GM13977 (cell line): ENCODE data around the gene PLPP6.
A peak's percentile ranks its signal among the peaks of the same experiment; 100 is the strongest.

Experiments
- DNase-seq: peaks from one replicate; pipeline ENCODE4 v3.0.0; 2012; ENCODE audit warnings: low spot score
- in situ Hi-C: fragments of 300-500 bp; cut with MboI; formaldehyde crosslinking; loops from one replicate; pipeline ENCODE4 v1.12.0; 2022; ENCODE audit warnings: low sequenced_read_pairs, low pct_unique_long_range_greater_than_20kb, mixed read lengths, inconsistent platforms; ENCODE audit not compliant: unreplicated experiment
- TF ChIP-seq, protein P1 (sequence below): IDR thresholded peaks from 2 replicates; pipeline ENCODE4 v1.5.1; 2012; ENCODE audit warnings: mild to moderate bottlenecking, control low read depth; ENCODE audit not compliant: insufficient read depth; ENCODE audit errors: extremely low read depth, missing control alignments

Gene PLPP6

GRCh38 chr9:4662108-4662988 is at the start of gene PLPP6:
Gene PLPP6, plus strand, starts transcription at chr9:4662294. Its CDS starts 82 bp downstream, at chr9:4662376.
- DNase-seq = peak; percentile 85
- TF ChIP-seq, protein P1, sequence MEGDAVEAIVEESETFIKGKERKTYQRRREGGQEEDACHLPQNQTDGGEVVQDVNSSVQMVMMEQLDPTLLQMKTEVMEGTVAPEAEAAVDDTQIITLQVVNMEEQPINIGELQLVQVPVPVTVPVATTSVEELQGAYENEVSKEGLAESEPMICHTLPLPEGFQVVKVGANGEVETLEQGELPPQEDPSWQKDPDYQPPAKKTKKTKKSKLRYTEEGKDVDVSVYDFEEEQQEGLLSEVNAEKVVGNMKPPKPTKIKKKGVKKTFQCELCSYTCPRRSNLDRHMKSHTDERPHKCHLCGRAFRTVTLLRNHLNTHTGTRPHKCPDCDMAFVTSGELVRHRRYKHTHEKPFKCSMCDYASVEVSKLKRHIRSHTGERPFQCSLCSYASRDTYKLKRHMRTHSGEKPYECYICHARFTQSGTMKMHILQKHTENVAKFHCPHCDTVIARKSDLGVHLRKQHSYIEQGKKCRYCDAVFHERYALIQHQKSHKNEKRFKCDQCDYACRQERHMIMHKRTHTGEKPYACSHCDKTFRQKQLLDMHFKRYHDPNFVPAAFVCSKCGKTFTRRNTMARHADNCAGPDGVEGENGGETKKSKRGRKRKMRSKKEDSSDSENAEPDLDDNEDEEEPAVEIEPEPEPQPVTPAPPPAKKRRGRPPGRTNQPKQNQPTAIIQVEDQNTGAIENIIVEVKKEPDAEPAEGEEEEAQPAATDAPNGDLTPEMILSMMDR = peak; percentile 65
- in situ Hi-C loops = no loop called here

DNA sequence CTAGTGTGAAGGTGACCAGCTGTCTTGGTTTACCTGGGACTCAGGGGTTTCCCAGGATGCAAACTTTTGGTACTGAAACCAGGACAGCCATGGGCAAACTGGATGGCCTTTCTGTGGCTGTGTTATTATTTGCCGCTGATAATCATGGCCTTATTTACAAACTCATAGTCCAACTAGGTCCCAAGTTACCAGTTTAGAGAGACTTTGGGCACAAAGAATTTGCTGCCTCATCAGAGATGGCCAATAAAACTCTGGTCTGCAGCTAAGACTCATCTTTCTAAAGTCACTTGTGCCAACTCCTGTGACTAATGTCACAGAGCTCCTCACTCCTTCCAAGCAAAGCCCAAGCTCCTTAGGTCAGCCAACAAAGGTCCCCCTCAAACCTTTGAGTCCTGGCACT is 47.5 kb upstream of the PLPP6 start:
- in situ Hi-C loops = no loop called here
- TF ChIP-seq, protein P1 = no peak
- DNase-seq = no peak

DNA sequence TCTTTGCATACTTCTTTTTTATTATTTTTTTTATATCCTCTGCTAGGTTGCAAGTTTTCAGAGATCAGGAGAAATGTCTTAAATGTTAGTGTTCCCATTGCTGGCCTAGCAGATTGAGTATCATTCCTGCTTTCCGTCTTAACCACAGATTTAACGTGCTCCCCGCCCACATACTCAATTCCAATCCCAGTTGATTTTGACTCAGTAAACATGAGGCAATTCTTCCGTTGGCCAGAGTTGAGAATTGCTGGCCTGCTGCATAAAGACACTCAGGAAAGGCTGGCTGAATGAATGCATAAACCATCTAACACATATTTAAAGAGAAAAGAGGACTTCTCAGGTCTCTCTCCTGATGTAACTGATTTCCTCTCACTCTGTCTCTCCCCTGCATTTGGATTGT is 46.8 kb upstream of the PLPP6 start:
- TF ChIP-seq, protein P1 = no peak
- in situ Hi-C loops = no loop called here
- no peak for DNase-seq

DNA sequence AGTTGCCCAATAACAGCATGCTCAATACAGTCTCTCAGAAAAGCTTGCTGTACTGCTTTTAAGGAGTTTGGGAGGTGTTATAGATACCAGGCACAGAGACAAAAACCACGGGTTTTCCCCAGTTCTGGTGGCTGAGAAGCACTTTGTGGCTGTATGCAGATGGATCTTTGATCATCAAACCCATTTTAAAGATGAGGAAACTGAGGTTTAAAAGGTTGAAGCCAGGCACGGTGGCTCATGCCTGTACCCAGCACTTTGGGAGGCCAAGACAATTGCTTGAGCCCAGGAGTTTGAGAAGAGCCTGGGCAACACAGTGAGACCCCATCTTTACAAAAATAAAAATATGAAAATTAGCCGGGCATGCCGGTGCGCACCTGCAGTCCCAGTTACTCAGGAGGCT is 46.3 kb upstream of the PLPP6 start:
- in situ Hi-C loops = no loop called here
- no peak for DNase-seq
- TF ChIP-seq, protein P1 = no peak

GRCh38 chr9:4617752-4618151 is 44.3 kb upstream of the PLPP6 start:
- no peak for DNase-seq
- TF ChIP-seq, protein P1 = no peak
- in situ Hi-C loops = no loop called here

DNA sequence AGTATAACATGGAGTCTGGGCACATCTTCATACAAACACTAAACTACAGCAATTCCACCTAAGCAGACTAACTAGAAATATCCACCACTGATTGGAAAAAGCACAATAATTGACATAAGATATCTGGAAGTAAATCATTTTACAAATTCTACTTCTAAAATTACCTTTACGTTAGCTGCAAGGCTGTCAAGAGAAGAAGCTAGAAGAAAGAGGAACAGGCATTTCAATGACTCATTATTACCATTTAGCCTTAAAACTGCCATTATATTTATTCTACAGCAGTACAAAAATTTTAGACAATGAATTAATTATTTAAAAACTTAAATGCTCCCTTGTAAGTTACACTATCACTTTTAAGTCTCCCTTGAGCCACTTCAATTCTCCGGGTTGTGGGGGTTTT is 43.4 kb upstream of the PLPP6 start:
- TF ChIP-seq, protein P1 = no peak
- in situ Hi-C loops = no loop called here
- no peak for DNase-seq
